Measurements from ENCODE around the gene DLG2.

Gene DLG2

GRCh38 chr11:84720706-84721402, 906.3 kb downstream of the DLG2 start:
- DNase-seq = peak; percentile 55

GRCh38 chr11:84719935-84720577, 907.1 kb downstream of the DLG2 start:
- peak; percentile 51 for DNase-seq

- no peak for DNase-seq
Measured at GRCh38 chr11:84714316-84714780, 912.8 kb downstream of the DLG2 start.

GRCh38 chr11:84691830-84692229, 935.3 kb downstream of the DLG2 start:
- no peak for DNase-seq

GRCh38 chr11:84687433-84687832, 939.7 kb downstream of the DLG2 start:
- no peak for DNase-seq

GRCh38 chr11:84686716-84687115, 940.4 kb downstream of the DLG2 start:
- no peak for DNase-seq

GRCh38 chr11:84685976-84686375, 941.2 kb downstream of the DLG2 start:
- no peak for DNase-seq

- DNase-seq = no peak
Measured at GRCh38 chr11:84685149-84685548, 942.0 kb downstream of the DLG2 start.

GRCh38 chr11:84681456-84681855, 945.7 kb downstream of the DLG2 start:
- no peak for DNase-seq

- no peak for DNase-seq
Measured at GRCh38 chr11:84675396-84676025, 951.6 kb downstream of the DLG2 start.

GRCh38 chr11:84673753-84674152, 953.4 kb downstream of the DLG2 start:
- DNase-seq = no peak

- no peak for DNase-seq
Measured at GRCh38 chr11:84671325-84671999, 955.7 kb downstream of the DLG2 start.

- no peak for DNase-seq
Measured at GRCh38 chr11:84663731-84664130, 963.4 kb downstream of the DLG2 start.

GRCh38 chr11:84660257-84660977, 966.7 kb downstream of the DLG2 start:
- no peak for DNase-seq

- no peak for DNase-seq
Measured at GRCh38 chr11:84655712-84656111, 971.4 kb downstream of the DLG2 start.

GRCh38 chr11:84648471-84648870, 978.7 kb downstream of the DLG2 start:
- no peak for DNase-seq

GRCh38 chr11:84645988-84646694, 981.0 kb downstream of the DLG2 start:
- DNase-seq = no peak

GRCh38 chr11:84642500-84642899, 984.6 kb downstream of the DLG2 start:
- DNase-seq = no peak

GRCh38 chr11:84634309-84634708, 992.8 kb downstream of the DLG2 start:
- DNase-seq = no peak

GRCh38 chr11:84628871-84629620, 998.1 kb downstream of the DLG2 start:
- DNase-seq = no peak

GRCh38 chr11:84626256-84626655, 1000.9 kb downstream of the DLG2 start:
- DNase-seq = no peak

Data from activated CD8-positive, alpha-beta memory T cell treated with anti-CD3 and anti-CD28 coated beads for 24 hours (primary cell).